Suprapubic skin (tissue), 4 donors: ENCODE data around the gene EXOC2.

Experiments used
- CTCF ChIP-seq, 2 donors: fragments of 200-600 bp in 1 of 2; fragments of 450-650 bp in 1 of 2; sonication (generic) in 1 of 2; IDR thresholded peaks; one replicate each; pipeline ENCODE4 v1.5.1; 2016 to 2019; ENCODE audit warnings: antibody characterized with exemption in 2 of 2, mild to moderate bottlenecking in 1 of 2, moderate library complexity in 1 of 2
- POLR2A ChIP-seq, 2 donors: fragments of 450-650 bp; IDR thresholded peaks; one replicate each; pipeline ENCODE4 v1.6.1; 2017; ENCODE audit warnings: antibody characterized with exemption in 2 of 2, mild to moderate bottlenecking in 2 of 2, moderate library complexity in 2 of 2
- POLR2AphosphoS5 ChIP-seq, 3 donors: sonication (generic); formaldehyde crosslinking; IDR thresholded peaks; one replicate each; pipeline ENCODE4 v1.6.1; 2017; ENCODE audit warnings: antibody characterized with exemption in 3 of 3

DNA sequence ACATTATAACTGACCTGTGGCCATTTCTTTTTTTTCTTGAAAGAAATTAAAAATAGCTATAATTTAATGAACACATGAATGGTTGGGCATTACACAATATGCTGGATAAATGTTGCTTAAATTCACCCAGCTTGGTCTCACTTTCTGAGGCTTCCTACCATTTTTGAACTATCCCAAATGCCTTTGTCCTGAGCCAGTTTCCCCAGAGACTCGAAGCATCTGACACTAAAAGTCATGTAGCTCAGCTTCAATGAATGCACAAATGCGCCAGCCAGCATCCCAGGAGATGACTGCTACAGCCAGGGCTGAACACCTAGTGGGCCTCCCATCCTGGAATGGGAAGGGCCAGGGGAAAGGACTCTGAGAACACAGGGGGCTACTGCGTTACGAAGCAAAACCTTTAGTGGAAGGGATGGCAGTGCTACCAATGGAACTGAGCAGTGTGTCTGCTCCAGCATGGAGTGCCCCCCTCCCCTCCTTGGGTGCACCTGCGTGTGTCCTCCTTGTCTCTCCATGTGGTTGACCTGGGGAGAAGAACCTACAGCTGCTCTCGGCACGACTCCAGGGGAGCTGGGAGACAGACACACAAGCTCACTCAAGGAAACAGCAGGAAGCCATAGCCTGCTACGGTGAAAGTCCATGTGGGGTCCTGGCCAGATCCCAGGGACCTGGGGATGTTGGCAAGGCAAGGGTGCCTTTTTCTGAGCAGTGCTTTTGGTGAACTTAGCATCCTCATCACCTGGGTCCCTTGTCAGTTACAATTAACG lies 240.5 kb downstream of the EXOC2 start:
- TF ChIP-seq CTCF (IDR thresholded peaks at IDR 0.05) (no peak), POLR2A (IDR thresholded peaks at IDR 0.05) (no peak), POLR2AphosphoS5 (IDR thresholded peaks at IDR 0.05) (no peak)
